GM12873 (cell line): Measurements from ENCODE around the gene TAC1.

Source experiments
- TF ChIP-seq, protein P1 (sequence below): IDR thresholded peaks from 2 replicates; pipeline ENCODE4 v1.5.1; 2012; ENCODE audit warnings: low read depth, mild to moderate bottlenecking, moderate library complexity, low read length, control low read depth; ENCODE audit not compliant: insufficient read depth; ENCODE audit errors: missing control alignments

TAC1 gene

DNA sequence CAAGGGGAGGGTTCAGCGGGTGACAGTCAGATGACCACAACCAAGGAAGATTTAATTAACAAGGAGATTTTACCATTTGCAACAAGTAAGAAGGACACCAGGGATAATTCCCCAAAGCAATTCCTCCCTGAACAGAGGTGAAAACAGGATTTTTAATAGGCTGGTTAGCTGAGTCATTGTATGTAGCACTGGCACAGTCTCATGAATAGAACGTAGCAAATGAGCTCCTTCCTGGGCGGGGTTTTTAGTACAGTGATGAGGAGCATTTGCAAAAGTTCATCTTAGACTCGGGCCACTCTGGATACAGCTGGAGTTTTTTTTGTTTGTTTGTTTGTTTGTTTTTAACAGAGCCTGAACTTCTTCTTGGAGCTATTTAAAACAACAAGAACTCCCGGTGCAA, 39.0 kb downstream of the TAC1 start:
- TF ChIP-seq, protein P1, sequence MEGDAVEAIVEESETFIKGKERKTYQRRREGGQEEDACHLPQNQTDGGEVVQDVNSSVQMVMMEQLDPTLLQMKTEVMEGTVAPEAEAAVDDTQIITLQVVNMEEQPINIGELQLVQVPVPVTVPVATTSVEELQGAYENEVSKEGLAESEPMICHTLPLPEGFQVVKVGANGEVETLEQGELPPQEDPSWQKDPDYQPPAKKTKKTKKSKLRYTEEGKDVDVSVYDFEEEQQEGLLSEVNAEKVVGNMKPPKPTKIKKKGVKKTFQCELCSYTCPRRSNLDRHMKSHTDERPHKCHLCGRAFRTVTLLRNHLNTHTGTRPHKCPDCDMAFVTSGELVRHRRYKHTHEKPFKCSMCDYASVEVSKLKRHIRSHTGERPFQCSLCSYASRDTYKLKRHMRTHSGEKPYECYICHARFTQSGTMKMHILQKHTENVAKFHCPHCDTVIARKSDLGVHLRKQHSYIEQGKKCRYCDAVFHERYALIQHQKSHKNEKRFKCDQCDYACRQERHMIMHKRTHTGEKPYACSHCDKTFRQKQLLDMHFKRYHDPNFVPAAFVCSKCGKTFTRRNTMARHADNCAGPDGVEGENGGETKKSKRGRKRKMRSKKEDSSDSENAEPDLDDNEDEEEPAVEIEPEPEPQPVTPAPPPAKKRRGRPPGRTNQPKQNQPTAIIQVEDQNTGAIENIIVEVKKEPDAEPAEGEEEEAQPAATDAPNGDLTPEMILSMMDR, result no peak

- TF ChIP-seq, protein P1, result no peak
Measured at GRCh38 chr7:97771576-97771975, 39.7 kb downstream of the TAC1 start.

- TF ChIP-seq, protein P1, result no peak
Measured at GRCh38 chr7:97772045-97772901, 40.4 kb downstream of the TAC1 start.
